ENCODE data around the gene TRAF1.
A peak's percentile ranks its signal among the peaks of the same experiment; 100 is the strongest.

DNA sequence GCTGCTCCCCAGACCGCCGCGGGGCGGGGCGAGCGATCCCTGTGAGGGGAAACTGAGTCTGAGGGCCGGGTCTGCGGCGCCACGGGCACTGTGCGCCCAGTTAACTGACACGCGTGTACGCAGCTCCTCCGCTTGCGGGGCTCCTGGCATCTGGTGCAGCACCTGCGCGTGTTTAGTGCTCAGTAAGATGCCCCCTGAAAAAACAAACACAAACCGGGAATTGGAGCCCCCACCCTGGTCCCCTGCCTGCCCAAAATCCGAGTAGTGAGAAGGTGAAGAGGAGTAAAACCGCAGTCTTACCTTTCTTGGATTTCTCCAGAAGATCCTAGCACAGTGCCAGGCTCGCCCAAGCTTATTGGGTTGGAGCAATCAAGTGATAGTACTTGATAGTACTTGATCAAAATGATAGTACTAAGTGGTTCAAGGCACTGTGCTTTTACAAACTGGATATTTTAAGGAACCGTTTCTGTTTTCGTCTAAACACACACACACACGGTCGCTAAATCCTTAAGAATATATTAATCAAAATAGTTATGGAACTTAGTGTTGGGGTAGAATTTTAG, 2.7 kb upstream of the TRAF1 start:
- peak in 1 of 2 donors; percentile 4 for TF ChIP-seq POLR2A (IDR thresholded peaks at IDR 0.05)
- TF ChIP-seq, protein P1, sequence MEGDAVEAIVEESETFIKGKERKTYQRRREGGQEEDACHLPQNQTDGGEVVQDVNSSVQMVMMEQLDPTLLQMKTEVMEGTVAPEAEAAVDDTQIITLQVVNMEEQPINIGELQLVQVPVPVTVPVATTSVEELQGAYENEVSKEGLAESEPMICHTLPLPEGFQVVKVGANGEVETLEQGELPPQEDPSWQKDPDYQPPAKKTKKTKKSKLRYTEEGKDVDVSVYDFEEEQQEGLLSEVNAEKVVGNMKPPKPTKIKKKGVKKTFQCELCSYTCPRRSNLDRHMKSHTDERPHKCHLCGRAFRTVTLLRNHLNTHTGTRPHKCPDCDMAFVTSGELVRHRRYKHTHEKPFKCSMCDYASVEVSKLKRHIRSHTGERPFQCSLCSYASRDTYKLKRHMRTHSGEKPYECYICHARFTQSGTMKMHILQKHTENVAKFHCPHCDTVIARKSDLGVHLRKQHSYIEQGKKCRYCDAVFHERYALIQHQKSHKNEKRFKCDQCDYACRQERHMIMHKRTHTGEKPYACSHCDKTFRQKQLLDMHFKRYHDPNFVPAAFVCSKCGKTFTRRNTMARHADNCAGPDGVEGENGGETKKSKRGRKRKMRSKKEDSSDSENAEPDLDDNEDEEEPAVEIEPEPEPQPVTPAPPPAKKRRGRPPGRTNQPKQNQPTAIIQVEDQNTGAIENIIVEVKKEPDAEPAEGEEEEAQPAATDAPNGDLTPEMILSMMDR (IDR thresholded peaks at IDR 0.05) = peak in 1 of 4 experiments; percentile 20
